GM04504 (cell line): ENCODE data around the gene PNPLA2.

Experiments used
- DNase-seq: peaks from one replicate; pipeline ENCODE4 v3.0.0-alpha.2; 2012; ENCODE audit warnings: low read depth

PNPLA2 gene

DNA sequence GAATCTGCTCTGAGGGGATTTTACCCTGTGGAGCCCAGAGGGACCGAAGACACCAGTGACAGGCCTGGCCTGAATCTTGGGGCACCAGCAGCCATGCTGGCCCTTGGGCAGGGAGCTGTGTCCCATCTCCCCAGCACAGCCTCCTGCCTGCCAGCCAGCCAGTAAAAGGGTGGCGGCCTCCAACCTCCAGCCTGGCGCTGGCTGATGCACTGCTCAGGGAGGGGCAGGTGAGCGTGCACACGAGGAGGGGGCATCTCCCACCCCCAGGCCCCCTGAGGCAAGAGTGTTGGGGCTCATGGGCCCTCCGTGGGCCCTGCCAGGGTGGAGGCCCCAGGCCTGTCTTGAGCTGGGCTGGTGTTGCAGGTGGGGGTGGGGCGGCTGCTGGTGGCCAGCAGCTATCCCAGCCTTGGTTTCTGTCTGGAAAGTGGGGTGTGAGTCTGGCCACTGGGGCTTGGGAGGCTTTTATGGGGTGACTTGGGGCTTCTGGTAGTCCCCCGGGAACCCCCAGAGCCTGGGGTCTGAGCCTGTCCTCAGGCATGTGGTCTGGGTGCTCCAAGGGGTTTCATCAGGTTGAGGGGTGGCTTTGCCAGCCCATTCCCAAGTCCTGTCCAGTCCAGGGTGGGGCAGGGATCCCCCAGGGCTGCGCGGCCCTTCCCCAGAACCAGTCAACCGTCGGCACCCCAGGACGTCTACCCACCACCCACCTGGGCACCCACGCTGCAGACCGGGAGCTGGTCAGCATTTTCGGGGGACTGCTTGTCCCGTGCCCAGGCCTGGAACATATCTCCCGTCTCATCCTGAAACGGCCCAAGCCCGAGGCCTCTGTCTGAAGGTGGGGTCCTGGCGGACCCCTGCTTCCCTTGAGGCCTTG, 41.8 kb downstream of the PNPLA2 start:
- DNase-seq = no peak

DNA sequence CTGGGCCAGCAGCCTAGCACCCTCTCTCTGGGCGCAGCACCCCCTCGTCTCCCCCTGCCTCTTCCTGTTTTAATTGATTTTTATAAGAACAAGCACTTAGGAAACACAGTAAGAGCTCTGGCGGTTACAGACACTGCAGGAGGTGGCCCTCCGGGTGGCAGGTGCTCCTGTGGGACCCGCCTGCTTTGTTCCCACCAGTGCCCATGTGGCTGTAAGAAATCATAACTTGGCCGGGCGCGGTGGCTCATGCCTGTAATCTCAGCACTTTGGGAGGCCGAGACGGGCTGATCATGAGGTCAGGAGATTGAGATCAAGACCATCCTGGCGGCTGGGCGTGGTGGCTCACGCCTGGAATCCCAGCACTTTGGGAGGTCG, 42.4 kb downstream of the PNPLA2 start:
- DNase-seq = no peak

DNA sequence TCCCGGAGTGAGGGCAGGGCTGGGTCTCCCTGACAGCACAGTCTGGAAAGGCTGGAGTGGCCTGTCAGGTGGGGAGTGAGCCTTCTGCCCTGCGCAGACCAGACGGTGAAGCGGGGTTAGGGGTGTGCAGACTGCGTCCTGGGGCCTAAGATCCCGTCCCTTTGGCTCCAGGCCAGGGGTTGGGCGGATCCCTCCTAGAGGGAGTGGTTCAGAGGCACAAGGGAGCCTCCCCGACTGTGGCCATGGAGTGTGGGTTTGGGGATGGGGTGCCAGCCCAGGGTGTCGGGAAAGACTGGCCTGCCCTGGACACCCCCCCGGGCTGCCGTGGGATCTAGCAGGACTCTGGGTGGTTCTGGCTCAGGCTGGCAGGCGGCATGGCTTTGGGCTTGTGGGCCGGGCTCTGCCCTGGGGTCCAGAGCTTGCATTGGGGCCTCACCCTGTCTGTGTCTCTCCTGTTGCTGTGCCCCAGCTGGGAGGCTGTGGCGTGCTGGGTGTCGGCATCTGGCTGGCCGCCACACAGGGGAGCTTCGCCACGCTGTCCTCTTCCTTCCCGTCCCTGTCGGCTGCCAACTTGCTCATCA, 43.5 kb downstream of the PNPLA2 start:
- no peak for DNase-seq

DNA sequence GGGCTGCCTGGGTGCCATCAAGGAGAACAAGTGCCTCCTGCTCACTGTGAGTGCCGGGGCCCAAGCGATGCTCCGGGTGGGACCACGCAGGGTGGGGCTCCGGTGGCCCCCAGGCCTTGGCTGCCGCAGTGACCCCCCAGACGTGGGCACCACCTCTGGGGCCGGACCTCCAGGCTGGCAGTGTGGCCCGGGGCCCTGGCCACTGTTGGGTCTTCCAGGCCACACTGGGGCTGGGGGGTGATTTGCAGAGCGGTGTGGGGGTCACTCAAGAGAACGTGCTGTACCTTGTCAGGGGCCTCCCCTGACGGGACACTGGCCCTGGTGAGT, 43.9 kb downstream of the PNPLA2 start:
- no peak for DNase-seq

DNA sequence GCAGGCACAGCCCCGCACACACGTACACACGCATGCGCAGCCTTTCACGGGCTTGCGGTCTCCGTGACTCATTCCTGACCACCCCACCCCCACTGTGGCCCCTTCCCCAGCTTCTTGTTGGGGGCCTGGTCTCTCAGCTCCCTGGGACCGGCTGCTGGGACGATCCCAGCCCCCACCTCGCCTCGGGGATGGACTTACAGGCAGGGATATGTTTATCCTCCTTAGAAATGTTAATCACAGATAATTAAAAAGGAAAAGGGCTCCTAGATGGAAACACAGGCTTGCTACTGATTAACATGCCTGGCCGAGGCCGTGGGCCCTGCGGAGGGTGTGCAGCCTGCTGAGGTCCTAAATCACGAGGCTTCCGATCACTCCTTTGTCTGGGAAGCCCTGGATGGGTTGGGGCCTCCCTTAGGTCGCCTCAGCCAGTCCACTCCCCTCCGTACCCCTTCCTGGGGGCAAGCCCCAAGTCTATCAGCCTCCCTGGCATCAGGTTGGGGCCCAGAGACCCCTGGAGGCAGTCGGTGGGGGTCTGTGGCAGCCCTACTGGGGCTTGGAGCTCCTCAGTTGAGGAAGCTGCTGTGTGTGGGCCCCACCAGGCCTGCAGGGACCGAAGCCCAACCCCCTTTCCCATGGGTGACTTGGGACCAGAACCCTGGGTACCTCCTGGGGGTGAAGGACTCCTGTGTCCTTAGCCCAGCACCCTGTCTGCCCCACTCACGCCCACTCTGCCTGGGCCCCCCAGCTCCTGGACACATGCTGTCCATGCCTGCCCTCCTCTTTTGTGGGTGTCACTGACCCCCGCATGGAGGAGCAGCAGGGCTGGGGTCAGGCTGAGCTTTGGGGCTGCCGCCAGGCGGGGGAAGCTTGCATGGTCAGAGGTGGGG, 44.6 kb downstream of the PNPLA2 start:
- no peak for DNase-seq

DNA sequence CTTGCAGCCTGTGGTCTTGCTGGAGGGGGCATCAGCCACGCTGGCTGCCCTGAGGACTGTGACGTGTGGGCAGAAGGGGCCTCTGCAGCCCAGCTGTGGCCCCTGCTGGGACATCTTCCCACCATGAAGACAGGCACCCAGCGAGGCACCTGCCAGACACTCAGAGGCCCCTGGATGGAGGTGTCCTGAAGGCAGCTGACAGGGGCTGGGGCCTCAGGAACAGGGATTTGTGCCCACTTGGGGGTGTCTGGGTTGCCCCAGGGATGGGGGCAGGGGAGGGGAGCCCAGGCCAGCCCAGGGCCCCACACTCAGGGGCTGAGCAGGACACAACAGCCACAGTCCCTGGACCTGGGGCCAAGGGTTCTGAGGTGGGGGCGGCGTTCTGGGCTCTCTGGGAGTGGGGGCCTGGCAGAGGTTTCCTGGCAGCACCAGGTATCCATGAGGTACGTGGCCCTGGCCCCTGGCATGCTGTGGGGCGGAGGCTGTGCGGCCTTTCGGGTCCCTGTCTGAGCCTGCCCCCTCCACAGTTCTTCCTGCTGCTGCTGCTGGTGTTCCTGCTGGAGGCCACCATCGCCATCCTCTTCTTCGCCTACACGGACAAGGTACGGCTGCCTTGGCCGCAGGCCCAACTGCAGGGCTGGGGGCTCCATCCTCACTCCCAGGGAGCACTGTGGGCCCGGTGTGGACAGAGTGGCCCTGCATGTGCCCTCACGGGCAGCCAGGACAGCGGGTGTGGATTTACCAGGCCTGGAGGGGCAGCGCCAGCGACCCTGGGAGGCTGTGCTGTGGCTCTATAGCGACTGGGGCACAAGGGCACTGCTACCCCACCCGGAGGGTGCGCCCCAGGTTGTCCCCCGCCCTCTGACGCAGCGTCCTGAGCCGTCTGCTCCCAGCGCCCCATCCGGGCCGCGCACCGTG, 45.5 kb downstream of the PNPLA2 start:
- DNase-seq = no peak

DNA sequence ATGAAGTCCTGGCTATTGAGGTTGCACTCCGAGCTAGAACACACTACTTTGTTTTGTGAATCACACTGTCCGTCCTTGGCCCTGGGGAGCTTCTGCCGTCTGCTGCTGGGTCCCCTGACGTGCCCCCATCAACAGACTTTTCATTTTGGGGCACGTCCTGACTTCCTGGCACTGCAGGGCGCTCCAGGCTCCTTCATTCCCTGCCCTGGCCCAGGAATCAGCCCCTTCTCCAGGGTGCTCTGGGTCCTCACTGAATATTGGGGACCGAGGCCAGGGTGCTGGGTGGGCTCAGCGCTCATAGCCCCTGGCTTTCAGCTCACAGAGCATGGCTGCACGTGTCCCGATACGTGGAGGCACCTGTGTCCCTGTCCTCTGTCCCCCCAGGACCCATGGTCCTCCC, 46.2 kb downstream of the PNPLA2 start:
- no peak for DNase-seq

DNA sequence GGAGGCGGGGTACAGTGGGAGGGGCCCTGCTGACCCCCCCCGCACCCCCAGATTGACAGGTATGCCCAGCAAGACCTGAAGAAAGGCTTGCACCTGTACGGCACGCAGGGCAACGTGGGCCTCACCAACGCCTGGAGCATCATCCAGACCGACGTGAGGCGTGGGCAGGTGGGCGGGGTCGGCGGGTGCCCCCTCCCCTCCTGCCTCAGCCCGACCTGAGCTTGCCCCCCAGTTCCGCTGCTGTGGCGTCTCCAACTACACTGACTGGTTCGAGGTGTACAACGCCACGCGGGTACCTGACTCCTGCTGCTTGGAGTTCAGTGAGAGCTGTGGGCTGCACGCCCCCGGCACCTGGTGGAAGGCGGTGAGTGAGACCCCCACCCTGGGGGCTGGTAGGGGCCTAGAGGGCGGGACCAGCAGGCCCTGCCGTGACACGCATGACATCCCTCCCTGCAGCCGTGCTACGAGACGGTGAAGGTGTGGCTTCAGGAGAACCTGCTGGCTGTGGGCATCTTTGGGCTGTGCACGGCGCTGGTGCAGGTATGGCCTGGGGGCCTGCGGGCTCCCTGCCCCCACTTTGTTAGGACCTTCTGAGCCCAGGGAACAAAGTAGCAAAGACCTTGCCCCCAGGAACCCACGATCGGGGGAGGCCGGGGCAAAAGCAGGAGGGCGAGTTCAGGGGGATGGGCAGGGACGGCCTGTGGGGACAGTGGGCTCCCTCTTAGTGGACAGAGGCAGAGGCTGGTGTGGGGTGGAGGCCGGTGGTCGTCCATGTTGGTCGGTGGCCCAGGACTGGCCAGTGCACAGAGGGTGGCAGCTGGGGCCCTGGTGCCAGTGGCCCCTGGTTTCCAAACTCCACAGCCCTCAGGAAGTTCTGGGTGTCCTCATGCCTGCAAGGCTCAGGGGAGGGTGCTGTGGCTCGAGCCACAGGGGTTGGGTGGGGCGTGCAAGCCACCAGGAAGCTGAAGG, 47.0 kb downstream of the PNPLA2 start:
- no peak for DNase-seq

DNA sequence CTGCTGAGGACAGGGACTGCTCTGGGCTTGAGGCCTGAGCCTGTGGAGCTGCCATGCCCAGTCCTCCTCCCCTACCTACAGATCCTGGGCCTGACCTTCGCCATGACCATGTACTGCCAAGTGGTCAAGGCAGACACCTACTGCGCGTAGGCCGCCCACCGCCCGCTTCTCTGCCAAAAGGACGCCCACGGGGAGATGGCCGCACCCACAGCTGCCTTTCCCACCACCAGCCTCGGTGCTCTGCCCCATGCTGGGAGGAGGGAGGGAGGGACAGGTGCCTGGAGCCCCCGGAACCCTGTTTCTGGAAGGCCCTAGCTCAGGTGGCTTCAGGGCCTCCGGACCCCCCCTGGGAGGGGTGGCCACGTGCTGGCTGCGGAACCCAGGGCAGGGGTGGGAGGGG, 47.8 kb downstream of the PNPLA2 start:
- no peak for DNase-seq

DNA sequence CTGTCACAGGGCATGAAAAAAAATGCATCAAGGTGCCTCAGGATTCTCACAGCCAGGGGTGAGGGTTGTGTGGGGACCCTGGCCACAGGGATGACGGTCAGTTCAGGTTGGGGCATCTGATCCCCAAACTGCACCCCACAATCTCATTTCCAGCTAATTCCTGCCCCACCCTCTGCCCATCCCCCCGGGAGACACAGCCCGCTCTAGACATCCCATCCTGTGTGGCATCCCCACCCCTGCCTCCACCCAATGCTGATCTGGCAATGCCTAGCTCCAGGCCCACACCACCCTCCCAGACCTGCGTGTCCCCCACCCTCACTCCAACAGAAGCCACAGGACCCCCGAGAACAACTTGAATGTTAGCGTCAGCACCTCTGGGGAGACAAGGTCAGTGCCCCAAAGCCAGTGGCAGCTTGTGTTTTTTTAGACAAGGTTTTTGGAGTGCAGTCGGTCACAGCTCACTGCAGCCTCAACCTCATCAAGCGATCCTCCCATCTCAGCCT, 49.2 kb downstream of the PNPLA2 start:
- no peak for DNase-seq

DNA sequence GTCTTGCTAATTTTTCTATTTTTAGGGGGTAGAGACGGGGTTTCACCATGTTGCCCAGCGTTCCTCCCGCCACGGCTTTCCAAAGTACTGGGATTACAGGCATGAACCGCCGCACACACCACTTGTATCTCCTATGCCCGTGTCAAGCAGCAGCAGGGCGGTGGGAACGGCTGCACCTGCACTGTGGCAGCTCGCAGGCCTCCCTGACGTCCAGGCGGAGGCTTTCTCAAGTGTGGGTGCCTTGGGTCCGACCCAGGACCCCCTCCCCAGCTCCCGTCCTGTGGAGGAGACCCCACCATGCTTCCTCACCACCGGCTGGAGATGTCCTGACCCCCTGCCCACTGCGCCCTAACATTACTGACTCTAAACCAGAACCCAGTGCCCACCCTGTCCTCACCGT, 49.7 kb downstream of the PNPLA2 start:
- DNase-seq = no peak

DNA sequence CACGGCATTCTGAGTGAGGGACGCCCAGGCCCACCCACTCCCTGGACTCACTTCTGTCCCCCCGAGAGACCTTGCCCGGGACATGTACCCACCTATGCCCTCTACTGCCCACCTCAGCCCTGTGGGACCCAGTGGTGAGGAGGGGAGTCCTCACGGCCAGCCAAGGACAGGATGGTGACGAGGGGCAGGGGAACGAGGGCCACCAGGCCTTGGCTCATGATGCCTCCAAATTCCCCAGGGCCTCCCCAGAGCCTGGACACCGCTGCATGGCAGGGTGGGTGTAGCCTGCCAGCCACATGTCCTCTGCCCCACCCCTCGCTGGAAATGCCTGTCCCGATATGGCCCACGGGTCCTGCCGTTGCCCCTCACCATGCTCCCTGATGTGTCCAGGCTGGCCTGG, 50.1 kb downstream of the PNPLA2 start:
- no peak for DNase-seq

DNA sequence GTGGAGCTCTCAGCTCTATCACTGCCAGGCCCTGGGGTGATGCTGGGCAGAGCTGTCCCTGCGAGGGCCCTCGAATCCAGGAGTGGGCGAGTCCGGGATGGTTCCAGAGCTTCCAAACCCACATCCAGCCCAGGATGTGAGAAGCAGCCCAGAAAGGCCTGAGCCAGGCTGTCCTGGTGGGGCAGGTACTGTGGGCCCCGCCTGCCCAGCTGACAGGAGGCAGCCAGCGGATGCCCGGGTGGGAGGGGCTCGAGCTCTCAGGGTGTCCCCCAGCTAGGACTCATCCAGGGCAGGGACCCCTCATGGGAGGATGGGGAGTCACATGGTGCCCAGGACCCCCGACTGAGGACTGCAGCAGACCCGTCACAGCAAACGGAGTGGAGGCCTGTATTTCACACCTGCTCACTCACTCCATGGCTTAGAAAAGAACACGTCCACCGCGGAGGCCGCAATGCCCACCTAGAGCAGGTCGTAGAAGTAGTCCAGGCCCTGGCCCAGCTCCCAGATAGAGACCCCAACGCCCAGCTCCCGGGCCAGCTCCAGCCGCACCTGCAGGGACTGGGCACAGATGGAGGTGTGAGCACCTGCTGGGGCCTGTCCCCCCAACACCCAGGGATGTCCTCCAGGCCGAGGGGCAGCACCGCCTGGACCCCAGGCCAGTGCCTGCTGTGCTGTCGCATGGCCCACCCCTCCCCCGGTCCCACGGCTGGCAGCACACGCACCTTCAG, 50.8 kb downstream of the PNPLA2 start:
- DNase-seq = no peak

DNA sequence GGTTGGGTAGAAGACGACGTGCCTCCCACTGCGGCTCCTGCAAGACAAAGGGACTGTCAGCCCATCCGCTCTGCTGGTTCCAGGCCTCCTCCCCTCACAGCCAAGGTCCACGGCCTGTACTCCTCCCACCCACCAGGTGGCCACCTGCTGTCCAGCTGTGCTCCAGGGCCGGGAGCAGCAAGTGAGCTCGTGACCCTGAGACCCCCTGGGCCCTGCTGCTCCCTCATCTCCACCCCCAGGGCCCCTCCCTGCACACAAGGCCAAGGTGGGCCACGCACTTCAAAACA, 51.4 kb downstream of the PNPLA2 start:
- no peak for DNase-seq

DNA sequence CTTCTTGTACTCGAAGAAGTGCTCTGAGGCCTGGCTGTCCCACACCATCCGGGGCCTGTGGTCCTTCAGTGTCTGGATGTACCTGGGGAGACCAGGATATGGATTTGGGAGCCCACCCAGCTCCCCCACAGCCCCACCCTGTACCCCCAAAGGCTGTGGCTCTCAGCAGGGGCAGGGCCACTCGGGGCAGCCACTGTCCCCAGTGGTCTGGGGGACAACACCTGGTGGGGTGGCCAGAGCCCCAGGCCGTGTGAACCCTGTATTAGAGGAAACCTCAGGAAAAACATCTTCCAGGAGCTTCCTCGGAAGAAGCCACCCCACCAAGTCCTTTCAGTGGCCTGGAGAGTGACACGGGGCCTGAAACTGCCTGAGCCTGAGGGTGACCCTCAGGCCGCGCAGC, 51.7 kb downstream of the PNPLA2 start:
- DNase-seq = no peak

DNA sequence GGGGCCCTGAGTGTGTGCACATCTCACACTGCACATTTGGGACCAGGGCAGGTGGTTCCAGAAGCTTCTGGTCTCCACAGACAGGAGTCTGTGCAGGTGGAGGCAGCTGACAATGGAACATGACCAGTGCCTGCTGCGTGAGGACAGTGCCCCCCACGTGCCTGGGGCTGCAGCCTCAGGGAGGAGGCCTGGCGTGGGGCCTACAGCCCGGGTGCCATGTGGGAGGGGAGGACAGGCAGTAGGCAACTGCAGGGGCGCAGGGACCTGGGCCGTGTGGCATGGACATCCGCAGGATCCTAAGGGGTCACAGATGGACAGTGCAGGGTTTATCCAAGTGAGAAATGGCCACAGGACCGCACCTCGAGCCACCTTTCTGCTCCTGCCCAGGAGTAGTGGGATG, 52.8 kb downstream of the PNPLA2 start:
- no peak for DNase-seq

DNA sequence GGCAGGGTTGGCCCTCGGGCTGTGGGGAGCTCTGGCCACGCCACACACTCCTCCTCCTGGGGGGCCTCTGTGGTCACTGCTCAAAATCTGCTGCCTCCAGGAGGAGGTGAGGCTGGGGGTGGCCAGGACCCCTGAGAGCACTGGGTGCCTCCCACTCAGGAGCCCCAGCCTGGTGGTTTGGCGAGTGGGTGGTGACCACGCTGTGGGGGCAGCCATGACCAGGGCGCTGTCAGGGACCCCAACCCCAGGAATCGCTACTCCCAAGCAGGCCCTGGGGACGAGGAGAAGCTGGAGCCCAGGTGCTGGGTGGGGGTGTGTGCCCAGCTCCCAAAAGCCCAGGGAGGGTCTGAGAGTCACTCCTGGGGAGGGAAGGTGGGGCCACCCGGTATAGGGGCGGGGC, 54.1 kb downstream of the PNPLA2 start:
- no peak for DNase-seq

DNA sequence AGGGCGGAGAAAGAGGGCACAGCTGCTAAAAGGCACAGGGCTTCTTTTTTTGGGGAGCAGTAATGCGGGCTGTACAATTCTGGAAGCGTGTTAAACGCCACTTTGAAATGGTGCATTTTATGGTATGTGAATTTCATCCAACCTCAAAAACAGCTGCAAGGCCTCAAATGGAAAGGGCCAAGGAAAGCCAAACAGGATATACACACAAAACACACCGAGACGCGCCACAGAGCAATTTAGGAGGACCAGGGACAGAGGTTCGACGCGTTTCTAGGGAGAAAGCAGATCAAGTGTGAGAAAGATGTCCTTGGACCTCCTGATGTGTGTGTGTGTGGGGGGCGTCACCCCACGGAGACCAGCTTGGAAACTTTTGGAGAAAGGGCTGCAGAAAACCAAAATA, 55.0 kb downstream of the PNPLA2 start:
- no peak for DNase-seq
